ENCODE measurements around the gene COL9A2. TPM values are rescaled to one million over a fixed set of nuclear protein-coding genes. Genes with fewer than 3 reads are reported as not detected.

The COL9A2 gene
- polyA plus RNA-seq, 1 donor from 2014 or later, result 2.3 TPM

DNA sequence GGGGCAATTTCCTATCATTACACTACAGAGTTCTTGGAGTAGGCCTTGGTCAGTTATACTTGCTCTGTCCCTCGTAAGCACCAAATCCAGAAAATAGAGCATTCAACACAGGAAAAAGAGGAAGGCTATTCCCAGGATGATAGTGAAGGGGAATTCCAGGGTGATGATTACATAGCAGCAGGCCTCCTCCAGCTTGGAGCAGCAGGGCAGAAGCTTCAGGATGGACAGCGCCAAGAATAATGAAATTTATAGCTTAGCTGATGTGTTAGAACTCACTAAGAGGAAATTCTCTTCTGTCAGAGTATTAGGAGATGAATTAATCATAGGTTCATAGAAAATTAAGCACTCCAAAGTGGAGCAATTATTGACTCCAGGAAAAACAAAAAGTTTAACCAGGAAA is 45.6 kb upstream of the COL9A2 start:
- no peaks in the 10 kb centered on the region for H3F3A ChIP-seq (ENCODE audit: insufficient read depth, low read length, poor library complexity, severe bottlenecking)
- no peak overlapping the region for H3K27ac ChIP-seq (ENCODE audit: low read length)
- no peaks in the 10 kb centered on the region for H4K20me1 ChIP-seq (ENCODE audit: insufficient read depth)
- peaks cover under 1% of the 10 kb centered on the region for H3K9me3 ChIP-seq (ENCODE audit: low read length)
- TF ChIP-seq SMC3 (conservative IDR thresholded peaks at IDR 0.05; ENCODE audit: poor library complexity), result no peak
- TF ChIP-seq, protein P1, sequence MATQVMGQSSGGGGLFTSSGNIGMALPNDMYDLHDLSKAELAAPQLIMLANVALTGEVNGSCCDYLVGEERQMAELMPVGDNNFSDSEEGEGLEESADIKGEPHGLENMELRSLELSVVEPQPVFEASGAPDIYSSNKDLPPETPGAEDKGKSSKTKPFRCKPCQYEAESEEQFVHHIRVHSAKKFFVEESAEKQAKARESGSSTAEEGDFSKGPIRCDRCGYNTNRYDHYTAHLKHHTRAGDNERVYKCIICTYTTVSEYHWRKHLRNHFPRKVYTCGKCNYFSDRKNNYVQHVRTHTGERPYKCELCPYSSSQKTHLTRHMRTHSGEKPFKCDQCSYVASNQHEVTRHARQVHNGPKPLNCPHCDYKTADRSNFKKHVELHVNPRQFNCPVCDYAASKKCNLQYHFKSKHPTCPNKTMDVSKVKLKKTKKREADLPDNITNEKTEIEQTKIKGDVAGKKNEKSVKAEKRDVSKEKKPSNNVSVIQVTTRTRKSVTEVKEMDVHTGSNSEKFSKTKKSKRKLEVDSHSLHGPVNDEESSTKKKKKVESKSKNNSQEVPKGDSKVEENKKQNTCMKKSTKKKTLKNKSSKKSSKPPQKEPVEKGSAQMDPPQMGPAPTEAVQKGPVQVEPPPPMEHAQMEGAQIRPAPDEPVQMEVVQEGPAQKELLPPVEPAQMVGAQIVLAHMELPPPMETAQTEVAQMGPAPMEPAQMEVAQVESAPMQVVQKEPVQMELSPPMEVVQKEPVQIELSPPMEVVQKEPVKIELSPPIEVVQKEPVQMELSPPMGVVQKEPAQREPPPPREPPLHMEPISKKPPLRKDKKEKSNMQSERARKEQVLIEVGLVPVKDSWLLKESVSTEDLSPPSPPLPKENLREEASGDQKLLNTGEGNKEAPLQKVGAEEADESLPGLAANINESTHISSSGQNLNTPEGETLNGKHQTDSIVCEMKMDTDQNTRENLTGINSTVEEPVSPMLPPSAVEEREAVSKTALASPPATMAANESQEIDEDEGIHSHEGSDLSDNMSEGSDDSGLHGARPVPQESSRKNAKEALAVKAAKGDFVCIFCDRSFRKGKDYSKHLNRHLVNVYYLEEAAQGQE (IDR thresholded peaks at IDR 0.05; ENCODE audit: borderline replicate concordance), result peak; percentile 78
- H3K36me3 ChIP-seq (ENCODE audit: insufficient read depth, low read length), result no peaks in the 10 kb centered on the region
- H3K4me2 ChIP-seq (ENCODE audit: low read length), result no peak overlapping the region
- no peaks in the 10 kb centered on the region for H3K79me2 ChIP-seq (replicated peaks; ENCODE audit: insufficient read depth, low read length)
- no peaks in the 10 kb centered on the region for H3K9me2 ChIP-seq (ENCODE audit: insufficient read depth, low read length)
- H3K27me3 ChIP-seq (ENCODE audit: insufficient read depth, low read depth, low read length), result no peaks in the 10 kb centered on the region
- H3K4me3 ChIP-seq (ENCODE audit: low read length), result no peak overlapping the region
- no peak overlapping the region for H2AFZ ChIP-seq (ENCODE audit: low read depth, low read length)
- H3K9ac ChIP-seq (ENCODE audit: low read length), result no peak overlapping the region

DNA sequence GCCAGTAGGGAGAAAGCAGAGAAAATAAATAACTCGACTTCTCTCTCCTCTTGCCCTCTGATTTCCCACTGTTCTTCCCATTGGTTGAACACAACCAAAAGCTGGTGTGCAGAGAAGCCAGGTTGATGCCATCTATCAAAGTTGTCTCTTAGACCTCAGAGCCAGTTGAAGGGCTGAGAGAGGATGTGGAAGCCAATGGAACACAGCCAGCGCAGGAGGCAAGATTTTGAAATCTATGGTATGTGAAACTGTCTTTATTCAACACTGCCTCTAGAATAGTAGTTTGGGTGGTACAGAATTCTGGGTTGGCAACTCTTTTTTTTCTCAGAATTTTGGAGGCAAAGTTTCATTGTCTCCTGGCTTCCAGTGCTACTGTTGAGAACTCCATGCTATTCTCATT is 45.1 kb upstream of the COL9A2 start:
- Histone ChIP-seq H3K4me3 (ENCODE audit: low read length) (no peak overlapping the region), H3K27me3 (ENCODE audit: insufficient read depth, low read depth, low read length) (no peaks in the 10 kb centered on the region), H3F3A (ENCODE audit: insufficient read depth, low read length, poor library complexity, severe bottlenecking) (no peaks in the 10 kb centered on the region), H3K9me2 (ENCODE audit: insufficient read depth, low read length) (no peaks in the 10 kb centered on the region), H3K9ac (ENCODE audit: low read length) (no peak overlapping the region), H3K27ac (ENCODE audit: low read length) (no peak overlapping the region), H3K79me2 (replicated peaks; ENCODE audit: insufficient read depth, low read length) (no peaks in the 10 kb centered on the region), H3K36me3 (ENCODE audit: insufficient read depth, low read length) (no peaks in the 10 kb centered on the region), H4K20me1 (ENCODE audit: insufficient read depth) (no peaks in the 10 kb centered on the region), H3K9me3 (ENCODE audit: low read length) (peaks cover 5% of the 10 kb centered on the region), H2AFZ (ENCODE audit: low read depth, low read length) (no peak overlapping the region), H3K4me2 (ENCODE audit: low read length) (no peak overlapping the region)
- TF ChIP-seq EZH2 (IDR thresholded peaks at IDR 0.05; ENCODE audit: borderline replicate concordance, insufficient read depth, low read length, poor library complexity, severe bottlenecking), result no peak

DNA sequence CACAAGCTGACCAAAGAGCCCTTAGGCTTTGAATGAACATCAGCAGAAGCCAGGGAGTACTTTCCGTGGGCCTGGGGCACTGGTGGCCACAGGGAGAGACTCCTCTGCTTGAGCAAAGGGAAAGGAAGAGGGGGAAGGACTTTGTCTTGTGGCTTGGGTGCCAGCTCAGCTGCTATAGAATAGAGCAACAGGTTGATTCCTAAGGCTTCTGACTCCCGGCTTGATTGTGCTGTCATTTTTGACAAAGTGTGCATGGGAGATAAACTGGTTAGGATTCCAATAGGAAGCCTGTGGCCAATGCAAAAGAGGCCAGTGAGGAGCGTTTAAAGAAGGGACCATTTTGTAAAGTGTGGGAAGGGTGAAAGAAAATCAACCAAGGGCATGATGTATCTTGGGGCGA is 44.6 kb upstream of the COL9A2 start:
- H3K9ac ChIP-seq (ENCODE audit: low read length), result no peak overlapping the region
- no peak overlapping the region for H3K4me2 ChIP-seq (ENCODE audit: low read length)
- no peak overlapping the region for H3K27ac ChIP-seq (ENCODE audit: low read length)
- H3F3A ChIP-seq (ENCODE audit: insufficient read depth, low read length, poor library complexity, severe bottlenecking), result no peaks in the 10 kb centered on the region
- no peaks in the 10 kb centered on the region for H4K20me1 ChIP-seq (ENCODE audit: insufficient read depth)
- TF ChIP-seq POLR2AphosphoS5 (IDR thresholded peaks at IDR 0.05), result no peak
- TF ChIP-seq, protein P1 (IDR thresholded peaks at IDR 0.05; ENCODE audit: borderline replicate concordance), result no peak
- no peak for TF ChIP-seq SMC3 (conservative IDR thresholded peaks at IDR 0.05; ENCODE audit: poor library complexity)
- no peak for TF ChIP-seq TAF1 (IDR thresholded peaks at IDR 0.05; ENCODE audit: low read depth)
- no peak for TF ChIP-seq EZH2 (IDR thresholded peaks at IDR 0.05; ENCODE audit: borderline replicate concordance, insufficient read depth, low read length, poor library complexity, severe bottlenecking)
- TF ChIP-seq, protein P2, sequence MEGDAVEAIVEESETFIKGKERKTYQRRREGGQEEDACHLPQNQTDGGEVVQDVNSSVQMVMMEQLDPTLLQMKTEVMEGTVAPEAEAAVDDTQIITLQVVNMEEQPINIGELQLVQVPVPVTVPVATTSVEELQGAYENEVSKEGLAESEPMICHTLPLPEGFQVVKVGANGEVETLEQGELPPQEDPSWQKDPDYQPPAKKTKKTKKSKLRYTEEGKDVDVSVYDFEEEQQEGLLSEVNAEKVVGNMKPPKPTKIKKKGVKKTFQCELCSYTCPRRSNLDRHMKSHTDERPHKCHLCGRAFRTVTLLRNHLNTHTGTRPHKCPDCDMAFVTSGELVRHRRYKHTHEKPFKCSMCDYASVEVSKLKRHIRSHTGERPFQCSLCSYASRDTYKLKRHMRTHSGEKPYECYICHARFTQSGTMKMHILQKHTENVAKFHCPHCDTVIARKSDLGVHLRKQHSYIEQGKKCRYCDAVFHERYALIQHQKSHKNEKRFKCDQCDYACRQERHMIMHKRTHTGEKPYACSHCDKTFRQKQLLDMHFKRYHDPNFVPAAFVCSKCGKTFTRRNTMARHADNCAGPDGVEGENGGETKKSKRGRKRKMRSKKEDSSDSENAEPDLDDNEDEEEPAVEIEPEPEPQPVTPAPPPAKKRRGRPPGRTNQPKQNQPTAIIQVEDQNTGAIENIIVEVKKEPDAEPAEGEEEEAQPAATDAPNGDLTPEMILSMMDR (IDR thresholded peaks at IDR 0.05; ENCODE audit: poor library complexity, severe bottlenecking), result no peak
- TF ChIP-seq EP300 (conservative IDR thresholded peaks at IDR 0.05; ENCODE audit: poor library complexity, severe bottlenecking), result no peak
- no peak for TF ChIP-seq MXI1 (conservative IDR thresholded peaks at IDR 0.05; ENCODE audit: poor library complexity, severe bottlenecking)
- no peak for TF ChIP-seq RAD21 (conservative IDR thresholded peaks at IDR 0.05)
- no peaks in the 10 kb centered on the region for H3K79me2 ChIP-seq (replicated peaks; ENCODE audit: insufficient read depth, low read length)
- no peak overlapping the region for H3K4me3 ChIP-seq (ENCODE audit: low read length)
- no peaks in the 10 kb centered on the region for H3K27me3 ChIP-seq (ENCODE audit: insufficient read depth, low read depth, low read length)
- no peaks in the 10 kb centered on the region for H3K36me3 ChIP-seq (ENCODE audit: insufficient read depth, low read length)
- H3K9me2 ChIP-seq (ENCODE audit: insufficient read depth, low read length), result no peaks in the 10 kb centered on the region
- peaks cover 5% of the 10 kb centered on the region for H3K9me3 ChIP-seq (ENCODE audit: low read length)
- no peak overlapping the region for H2AFZ ChIP-seq (ENCODE audit: low read depth, low read length)

All from neural cell (in vitro differentiated cells).